OCI-LY1 (cell line): Measurements from ENCODE around the gene CSHL1.
"Not testable (repeated sequence)": the region's sequence is repeated elsewhere in the genome, so short reads cannot be mapped to it uniquely, and the experiment has no call there.

Experiments
- H2AFZ ChIP-seq: fragments of 200-600 bp; sonication (generic), shearing (Covaris generic); 2 replicates; pipeline ENCODE4 v1.6.0; 2014; ENCODE audit warnings: antibody characterized with exemption, mild to moderate bottlenecking, low read length
- H3F3A ChIP-seq: fragments of 200-600 bp; sonication (generic), shearing (Covaris generic); 2 replicates; pipeline ENCODE4 v1.6.0; 2014; ENCODE audit warnings: mild to moderate bottlenecking, antibody characterized with exemption, low read length, moderate library complexity; ENCODE audit not compliant: insufficient read depth
- H3K27ac ChIP-seq: fragments of 200-600 bp; sonication (generic); 2 replicates; pipeline ENCODE4 v1.5.1; 2014; ENCODE audit warnings: low read length, mixed run types, mild to moderate bottlenecking, low read depth; ENCODE audit not compliant: poor library complexity, severe bottlenecking
- H3K27me3 ChIP-seq: fragments of 200-600 bp; sonication (generic); 2 replicates; pipeline ENCODE4 v1.6.0; 2014; ENCODE audit warnings: antibody characterized with exemption, mild to moderate bottlenecking, low read length, moderate library complexity; ENCODE audit not compliant: insufficient read depth
- H3K36me3 ChIP-seq: fragments of 200-600 bp; sonication (generic); 2 replicates; pipeline ENCODE4 v1.6.1; 2014; ENCODE audit warnings: mild to moderate bottlenecking, antibody characterized with exemption, low read length, moderate library complexity, mixed read lengths; ENCODE audit not compliant: insufficient read depth
- H3K4me1 ChIP-seq: fragments of 200-600 bp; sonication (generic); 2 replicates; pipeline ENCODE4 v1.5.1; 2014; ENCODE audit warnings: mild to moderate bottlenecking, low read length, moderate library complexity; ENCODE audit not compliant: insufficient read depth, severe bottlenecking
- H3K4me2 ChIP-seq: fragments of 200-600 bp; sonication (generic), shearing (Covaris generic); 2 replicates; pipeline ENCODE4 v1.6.1; 2014; ENCODE audit warnings: low read length
- H3K4me3 ChIP-seq: fragments of 200-600 bp; sonication (generic); 2 replicates; pipeline ENCODE4 v1.5.1; 2014; ENCODE audit warnings: low read length, low read depth, mild to moderate bottlenecking, mixed read lengths; ENCODE audit not compliant: poor library complexity, severe bottlenecking
- H3K79me2 ChIP-seq: fragments of 200-600 bp; shearing (Covaris generic); 2 replicates; pipeline ENCODE4 v1.6.1; 2016; ENCODE audit warnings: mixed run types, low read length, mixed read lengths; ENCODE audit not compliant: insufficient read depth
- H3K9ac ChIP-seq: fragments of 200-600 bp; sonication (generic), shearing (Covaris generic); 2 replicates; pipeline ENCODE4 v1.6.1; 2014; ENCODE audit warnings: mild to moderate bottlenecking, low read length, mixed read lengths
- H3K9me2 ChIP-seq: fragments of 200-600 bp; sonication (generic), shearing (Covaris generic); 2 replicates; pipeline ENCODE4 v1.6.1; 2014; ENCODE audit warnings: low read depth, mild to moderate bottlenecking, low read length, mixed read lengths
- H3K9me3 ChIP-seq: fragments of 200-600 bp; shearing (Covaris generic); 2 replicates; pipeline ENCODE4 v1.6.1; 2014; ENCODE audit warnings: low read length, mixed read lengths
- H4K20me1 ChIP-seq: fragments of 200-600 bp; sonication (generic), shearing (Covaris generic); 2 replicates; pipeline ENCODE4 v1.6.0; 2016; ENCODE audit warnings: mild to moderate bottlenecking, low read length; ENCODE audit not compliant: insufficient read depth
- CTCF ChIP-seq: fragments of 200-600 bp; sonication (generic), shearing (Covaris generic); IDR thresholded peaks from 2 replicates; pipeline ENCODE4 v1.5.1; 2017; ENCODE audit warnings: mild to moderate bottlenecking, antibody characterized with exemption, low read length, moderate library complexity, mixed read lengths
- EZH2 ChIP-seq: fragments of 200-600 bp; sonication (generic), shearing (Covaris generic); IDR thresholded peaks from 2 replicates; pipeline ENCODE4 v1.8.0; 2017; ENCODE audit warnings: borderline replicate concordance, mixed run types, mild to moderate bottlenecking, antibody characterized with exemption, low read length, moderate library complexity, mixed read lengths

CSHL1 gene

GRCh38 chr17:63914471-63914870 is 3.4 kb upstream of the CSHL1 start:
- Histone ChIP-seq H3K79me2 (no peaks in the 10 kb centered on the region), H2AFZ (no peak overlapping the region), H3K9me3 (no peaks in the 10 kb centered on the region), H3K27me3 (no peaks in the 10 kb centered on the region; the same call in 1 of the 2 replicates), H3K36me3 (no peaks in the 10 kb centered on the region), H3K4me2 (no peak overlapping the region), H3K4me1 (peaks cover 18% of the 10 kb centered on the region), H3K4me3 (no peak overlapping the region), H3K27ac (no peak overlapping the region), H3F3A (no peaks in the 10 kb centered on the region), H4K20me1 (no peaks in the 10 kb centered on the region), H3K9me2 (no peaks in the 10 kb centered on the region), H3K9ac (no peak overlapping the region)
- TF ChIP-seq EZH2 (no peak), CTCF (no peak)

GRCh38 chr17:63911657-63912100 is 621 bp upstream of the CSHL1 start:
- no peaks in the 10 kb centered on the region for H3K79me2 ChIP-seq
- H3K9me3 ChIP-seq, result no peaks in the 10 kb centered on the region
- H3K4me1 ChIP-seq, result peaks cover 12% of the 10 kb centered on the region
- no peak overlapping the region for H3K4me3 ChIP-seq
- no peak overlapping the region for H3K9ac ChIP-seq
- H3K27me3 ChIP-seq, result no peaks in the 10 kb centered on the region; the same call in 1 of the 2 replicates
- no peak overlapping the region for H3K27ac ChIP-seq
- H3K4me2 ChIP-seq, result no peak overlapping the region
- no peaks in the 10 kb centered on the region for H4K20me1 ChIP-seq
- H3K9me2 ChIP-seq, result no peaks in the 10 kb centered on the region
- no peaks in the 10 kb centered on the region for H3K36me3 ChIP-seq
- TF ChIP-seq CTCF (peak; percentile 42; the same call in 1 of the 2 replicates), EZH2 (no peak)
- no peak overlapping the region for H2AFZ ChIP-seq
- no peaks in the 10 kb centered on the region for H3F3A ChIP-seq

DNA sequence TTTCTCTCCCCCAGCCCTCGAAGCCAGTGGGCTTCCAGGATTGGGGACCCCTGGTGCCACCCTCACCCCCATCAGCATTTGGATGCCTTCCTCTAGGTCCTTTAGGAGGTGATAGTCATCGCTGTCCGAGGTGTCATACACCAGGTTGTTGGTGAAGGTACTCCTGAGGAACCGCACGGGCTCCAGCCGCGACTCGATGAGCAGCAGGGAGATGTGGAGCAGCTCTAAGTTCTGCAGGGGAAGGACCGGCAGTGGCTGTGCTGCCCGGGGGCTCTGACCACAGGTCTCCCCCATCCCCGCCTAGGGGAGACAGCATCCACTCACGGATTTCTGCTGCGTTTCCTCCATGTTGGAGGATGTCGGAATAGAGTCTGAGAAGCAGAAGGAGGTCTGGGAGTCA is 962 bp downstream of the CSHL1 start:
- no peak overlapping the region for H3K9ac ChIP-seq
- H3K4me2 ChIP-seq, result no peak overlapping the region
- H3K79me2 ChIP-seq, result no peaks in the 10 kb centered on the region
- no peaks in the 10 kb centered on the region for H3K36me3 ChIP-seq
- H3K4me1 ChIP-seq, result no peaks in the 10 kb centered on the region
- H2AFZ ChIP-seq, result no peak overlapping the region
- TF ChIP-seq EZH2, result no peak
- no peak for TF ChIP-seq CTCF
- H3K9me2 ChIP-seq, result no peaks in the 10 kb centered on the region
- no peak overlapping the region for H3K27ac ChIP-seq
- no peaks in the 10 kb centered on the region for H3K9me3 ChIP-seq
- no peaks in the 10 kb centered on the region; the same call in 1 of the 2 replicates for H3K27me3 ChIP-seq
- no peaks in the 10 kb centered on the region for H3F3A ChIP-seq
- no peak overlapping the region for H3K4me3 ChIP-seq
- no peaks in the 10 kb centered on the region for H4K20me1 ChIP-seq

DNA sequence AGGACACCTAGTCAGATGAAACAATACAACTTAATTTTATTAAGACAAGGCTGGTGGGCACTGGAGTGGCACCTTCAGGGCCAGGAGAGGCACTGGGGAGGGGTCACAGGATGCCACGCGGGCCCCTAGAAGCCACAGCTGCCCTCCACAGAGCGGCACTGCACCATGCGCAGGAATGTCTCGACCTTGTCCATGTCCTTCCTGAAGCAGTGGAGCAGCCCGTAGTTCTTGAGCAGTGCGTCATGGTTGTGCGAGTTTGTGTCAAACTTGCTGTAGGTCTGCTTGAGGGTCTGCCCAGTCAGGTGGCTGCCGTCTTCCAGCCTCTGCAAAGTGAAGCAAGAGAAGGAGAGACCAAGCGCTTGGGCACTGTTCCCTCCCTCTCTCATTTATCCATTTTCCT is 1.5 kb downstream of the CSHL1 start:
- H3K9me2 ChIP-seq, H3K36me3 ChIP-seq, H3K4me3 ChIP-seq: not testable (repeated sequence)

More for the DNA sequence above, 1.5 kb downstream of the CSHL1 start:
- H3K27me3 ChIP-seq, H3K4me2 ChIP-seq, H3K79me2 ChIP-seq, H3K9ac ChIP-seq, H3K9me3 ChIP-seq, H2AFZ ChIP-seq, H4K20me1 ChIP-seq, H3F3A ChIP-seq, H3K27ac ChIP-seq, H3K4me1 ChIP-seq: not testable (repeated sequence)
